ENCODE results near the gene TMEM167B.
"Not testable (repeated sequence)": the region's sequence is repeated elsewhere in the genome, so short reads cannot be mapped to it uniquely, and the experiment has no call there.

The TMEM167B gene

GRCh38 chr1:109090196-109091077 is at the start of gene TMEM167B:
TMEM167B (plus strand) TSS chr1:109090764; CDS start chr1:109090873, 109 bp downstream.
- DNase-seq: peak; percentile 81

- peak; percentile 13 for DNase-seq
Observed at GRCh38 chr1:109040989-109041620, 49.5 kb upstream of the TMEM167B start.

GRCh38 chr1:109041621-109042468 is 48.7 kb upstream of the TMEM167B start, which contains the start of gene WDR47:
WDR47 (minus strand) TSS chr1:109042102; CDS start chr1:109023512, 18,590 bp downstream.
- peak; percentile 90 for DNase-seq

GRCh38 chr1:109045595-109045994 is 45.0 kb upstream of the TMEM167B start:
- no peak for DNase-seq

- no peak for DNase-seq
Observed at GRCh38 chr1:109046671-109047070, 43.9 kb upstream of the TMEM167B start.

- DNase-seq: no peak
Observed at GRCh38 chr1:109047339-109047738, 43.2 kb upstream of the TMEM167B start.

- DNase-seq: no peak
Observed at GRCh38 chr1:109048335-109048734, 42.2 kb upstream of the TMEM167B start.

GRCh38 chr1:109050228-109050995 is 40.2 kb upstream of the TMEM167B start:
- DNase-seq: no peak

- not testable (repeated sequence) for DNase-seq
Observed at GRCh38 chr1:109052145-109052544, 38.4 kb upstream of the TMEM167B start.

- no peak for DNase-seq
Observed at GRCh38 chr1:109056064-109056463, 34.5 kb upstream of the TMEM167B start.

GRCh38 chr1:109059026-109059425 is 31.5 kb upstream of the TMEM167B start:
- no peak for DNase-seq

- DNase-seq: no peak
Observed at GRCh38 chr1:109060707-109061106, 29.9 kb upstream of the TMEM167B start.

- no peak for DNase-seq
Observed at GRCh38 chr1:109061183-109061582, 29.4 kb upstream of the TMEM167B start.

- DNase-seq: no peak
Observed at GRCh38 chr1:109065137-109065536, 25.4 kb upstream of the TMEM167B start.

- DNase-seq: no peak
Observed at GRCh38 chr1:109067883-109068282, 22.7 kb upstream of the TMEM167B start.

GRCh38 chr1:109069294-109069693 is 21.3 kb upstream of the TMEM167B start:
- no peak for DNase-seq

GRCh38 chr1:109075531-109076490 is 14.8 kb upstream of the TMEM167B start, which contains the start of gene TAF13:
TAF13 (minus strand) TSS chr1:109076003; CDS start chr1:109075947, 56 bp downstream.
- peak; percentile 82 for DNase-seq

GRCh38 chr1:109078317-109078716 is 12.2 kb upstream of the TMEM167B start:
- no peak for DNase-seq

GRCh38 chr1:109079240-109079622 is 11.3 kb upstream of the TMEM167B start:
- no peak for DNase-seq

GRCh38 chr1:109080441-109081082 is 10.0 kb upstream of the TMEM167B start:
- DNase-seq: no peak

All from stimulated activated CD4-positive, alpha-beta T cell treated with anti-CD3 and anti-CD28 coated beads, Interleukin-12 subunit alpha, Interleukin-12 subunit beta, amount 100 ng/mL, for 4 hours (primary cell).